Gastrocnemius medialis (tissue), 4 donors: Measurements from ENCODE around the gene BMP8A. TPM values are rescaled to one million over a fixed set of nuclear protein-coding genes. Genes with fewer than 3 reads are reported as not detected.

Source experiments
- ATAC-seq, 2 donors: fragments of 150-250 bp; one replicate each; pipeline ENCODE4 v1.9.1; 2016
- DNase-seq, 2 donors: peaks; one replicate each; pipeline ENCODE4 v3.0.0-alpha.2; 2019
- H3K27ac ChIP-seq, 4 donors: fragments of 200-600 bp; sonication (generic); 1 replicate in 1 of 4; 2 replicates in 3 of 4; pipeline ENCODE4 v1.5.1; 2016 to 2018; ENCODE audit warnings: mild to moderate bottlenecking in 2 of 4, moderate library complexity in 1 of 4
- H3K27me3 ChIP-seq, 3 donors: fragments of 200-600 bp; sonication (generic) in 2 of 3; 1 replicate in 1 of 3; 2 replicates in 2 of 3; pipeline versions ENCODE4 v1.5.1 to v1.6.0; 2016 to 2019; ENCODE audit warnings: mild to moderate bottlenecking in 1 of 3, moderate library complexity in 1 of 3
- H3K36me3 ChIP-seq, 2 donors: fragments of 200-600 bp; sonication (generic) in 1 of 2; one replicate each; pipeline ENCODE4 v1.5.1; 2017 to 2018
- H3K4me1 ChIP-seq, 2 donors: fragments of 200-600 bp; sonication (generic) in 1 of 2; one replicate each; pipeline ENCODE4 v1.5.1; 2016 to 2017; ENCODE audit warnings: mild to moderate bottlenecking in 2 of 2
- H3K4me3 ChIP-seq, 4 donors: fragments of 200-600 bp; sonication (generic) in 3 of 4; 1 replicate in 1 of 4; 2 replicates in 3 of 4; pipeline ENCODE4 v1.5.1; 2016 to 2019; ENCODE audit warnings: mild to moderate bottlenecking in 2 of 4
- H3K9me3 ChIP-seq, 3 donors: fragments of 200-600 bp; sonication (generic) in 2 of 3; 1 replicate in 1 of 3; 2 replicates in 2 of 3; pipeline ENCODE4 v1.5.1; 2016 to 2019
- CTCF ChIP-seq, 5 experiments: fragments of 450-650 bp in 3 of 5; fragments of 200-600 bp in 2 of 5; sonication (generic) in 2 of 5; IDR thresholded peaks in 4 of 5; conservative IDR thresholded peaks in 1 of 5; 1 replicate in 4 of 5; 2 replicates in 1 of 5; pipeline ENCODE4 v1.5.1; 2016 to 2019; ENCODE audit warnings: antibody characterized with exemption in 5 of 5, mild to moderate bottlenecking in 3 of 5, moderate library complexity in 3 of 5
- POLR2A ChIP-seq, 2 donors: fragments of 450-650 bp; IDR thresholded peaks; one replicate each; pipeline ENCODE4 v1.6.1; 2017; ENCODE audit warnings: antibody characterized with exemption in 2 of 2, mild to moderate bottlenecking in 2 of 2, moderate library complexity in 2 of 2
- in situ Hi-C, 4 donors: fragments of 200-750 bp; cut with MboI; loops; one replicate each; pipeline versions ENCODE4 v1.15.0 to v1.8.0; 2017; ENCODE audit warnings: low sequenced_read_pairs in 4 of 4
- intact Hi-C: fragments of 100-400 bp; cut with DNase I; formaldehyde crosslinking; loops from one replicate; pipeline ENCODE4 v1.15.1; 2023; ENCODE audit warnings: low total_unique reads
- total RNA-seq, 4 donors: library from RNA; depleted of rRNA; stranded (reverse); fragments of >200 nt; gene quantifications; one replicate each; pipeline versions ENCODE4 v1.1.0 to v1.2.3, GENCODE V29; 2016

The BMP8A gene
- total RNA-seq, 4 donors from 2014 or later, result 0.31 to 1.3 TPM; not detected in 2

GRCh38 chr1:39450956-39451606 is 40.4 kb upstream of the BMP8A start:
- Histone ChIP-seq H3K27me3 (no peaks in the 10 kb centered on the region), H3K36me3 (peaks cover 14 to 95% of the 10 kb centered on the region in 2 donors), H3K4me3 (no peak overlapping the region), H3K9me3 (no peaks in the 10 kb centered on the region), H3K27ac (no peak overlapping the region), H3K4me1 (no peaks in the 10 kb centered on the region)
- TF ChIP-seq POLR2A (IDR thresholded peaks at IDR 0.05) (no peak), CTCF (IDR thresholded peaks at IDR 0.05 in 4 of 5, conservative IDR thresholded peaks at IDR 0.05 in 1 of 5) (no peak)
- DNase-seq, result no peak
- no peak for ATAC-seq
- intact Hi-C loops (no loop called here), in situ Hi-C loops (no loop called here)

GRCh38 chr1:39452081-39452480 is 39.4 kb upstream of the BMP8A start:
- H3K4me1 ChIP-seq, result no peaks in the 10 kb centered on the region
- H3K36me3 ChIP-seq, result peaks cover 8 to 95% of the 10 kb centered on the region in 2 donors
- H3K9me3 ChIP-seq, result no peaks in the 10 kb centered on the region
- in situ Hi-C loops (no loop called here), intact Hi-C loops (no loop called here)
- no peak overlapping the region for H3K4me3 ChIP-seq
- TF ChIP-seq POLR2A (IDR thresholded peaks at IDR 0.05), result no peak
- TF ChIP-seq CTCF (IDR thresholded peaks at IDR 0.05 in 4 of 5, conservative IDR thresholded peaks at IDR 0.05 in 1 of 5), result no peak
- H3K27ac ChIP-seq, result no peak overlapping the region
- DNase-seq (no peak), ATAC-seq (no peak)
- no peaks in the 10 kb centered on the region for H3K27me3 ChIP-seq

GRCh38 chr1:39452540-39452939 is 38.9 kb upstream of the BMP8A start:
- Histone ChIP-seq H3K9me3 (no peaks in the 10 kb centered on the region), H3K27me3 (no peaks in the 10 kb centered on the region), H3K4me3 (no peak overlapping the region), H3K4me1 (no peaks in the 10 kb centered on the region), H3K27ac (no peak overlapping the region), H3K36me3 (peaks cover 6 to 95% of the 10 kb centered on the region in 2 donors)
- TF ChIP-seq CTCF (IDR thresholded peaks at IDR 0.05 in 4 of 5, conservative IDR thresholded peaks at IDR 0.05 in 1 of 5) (no peak), POLR2A (IDR thresholded peaks at IDR 0.05) (no peak)
- in situ Hi-C loops (no loop called here), intact Hi-C loops (no loop called here)
- no peak for DNase-seq
- ATAC-seq, result no peak

DNA sequence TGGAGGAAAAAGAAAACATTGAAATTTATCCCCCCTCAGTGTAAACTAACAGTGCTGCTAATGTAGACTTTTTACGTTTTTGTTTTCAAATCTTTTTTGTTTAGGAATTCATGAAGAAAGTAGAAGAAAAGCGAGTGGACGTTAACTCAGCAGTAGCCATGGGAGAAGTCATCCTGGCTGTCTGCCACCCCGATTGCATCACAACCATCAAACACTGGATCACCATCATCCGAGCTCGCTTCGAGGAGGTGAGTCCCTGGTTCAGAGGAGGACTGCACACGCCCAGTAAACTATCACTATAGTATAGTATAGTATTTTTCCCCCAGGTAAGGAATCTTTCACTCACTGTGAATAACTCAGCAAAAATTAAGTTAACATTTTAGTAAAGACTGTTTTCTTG is 37.8 kb upstream of the BMP8A start:
- peak; percentile 5 to 65 for DNase-seq

More for the DNA sequence above, 37.8 kb upstream of the BMP8A start:
- Histone ChIP-seq H3K9me3 (no peaks in the 10 kb centered on the region), H3K27me3 (no peaks in the 10 kb centered on the region), H3K4me3 (no peak overlapping the region), H3K27ac (no peak overlapping the region), H3K36me3 (peaks cover 9 to 95% of the 10 kb centered on the region in 2 donors), H3K4me1 (no peaks in the 10 kb centered on the region)
- intact Hi-C loops, result no loop called here
- ATAC-seq, result peak in 1 of 2 donors; percentile 65
- in situ Hi-C loops, result no loop called here
- TF ChIP-seq POLR2A (IDR thresholded peaks at IDR 0.05) (no peak), CTCF (IDR thresholded peaks at IDR 0.05 in 4 of 5, conservative IDR thresholded peaks at IDR 0.05 in 1 of 5) (no peak)
